Measurements from ENCODE around the gene LOXHD1. TPM values are rescaled to one million over a fixed set of nuclear protein-coding genes. Genes with fewer than 3 reads are reported as not detected.

Gene LOXHD1
- total RNA-seq, 4 donors from 2014 or later: 0.13 to 0.50 TPM; not detected in 2

DNA sequence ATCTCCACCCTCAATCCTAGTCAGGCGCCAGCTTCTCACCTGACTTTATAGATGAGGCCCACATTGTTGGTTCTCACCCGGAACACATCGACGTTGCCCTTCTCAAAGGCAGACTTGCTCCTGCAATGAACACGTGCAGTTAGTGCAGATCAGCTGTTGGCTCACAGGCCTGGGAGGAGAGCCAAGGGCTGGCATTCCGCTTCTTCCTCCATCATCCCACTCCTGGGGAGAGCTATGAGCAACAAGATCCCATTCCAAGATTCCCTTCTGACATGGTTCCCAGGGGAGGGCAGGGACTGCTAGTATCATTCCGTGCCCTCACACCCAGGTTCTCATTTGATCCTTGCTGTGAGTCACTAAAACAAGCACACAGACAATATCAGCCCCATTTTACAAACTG lies 15.1 kb downstream of the LOXHD1 start:
- 80% methylated on average over 7 of the region's 7 CpGs for WGBS
- TF ChIP-seq, protein P1, sequence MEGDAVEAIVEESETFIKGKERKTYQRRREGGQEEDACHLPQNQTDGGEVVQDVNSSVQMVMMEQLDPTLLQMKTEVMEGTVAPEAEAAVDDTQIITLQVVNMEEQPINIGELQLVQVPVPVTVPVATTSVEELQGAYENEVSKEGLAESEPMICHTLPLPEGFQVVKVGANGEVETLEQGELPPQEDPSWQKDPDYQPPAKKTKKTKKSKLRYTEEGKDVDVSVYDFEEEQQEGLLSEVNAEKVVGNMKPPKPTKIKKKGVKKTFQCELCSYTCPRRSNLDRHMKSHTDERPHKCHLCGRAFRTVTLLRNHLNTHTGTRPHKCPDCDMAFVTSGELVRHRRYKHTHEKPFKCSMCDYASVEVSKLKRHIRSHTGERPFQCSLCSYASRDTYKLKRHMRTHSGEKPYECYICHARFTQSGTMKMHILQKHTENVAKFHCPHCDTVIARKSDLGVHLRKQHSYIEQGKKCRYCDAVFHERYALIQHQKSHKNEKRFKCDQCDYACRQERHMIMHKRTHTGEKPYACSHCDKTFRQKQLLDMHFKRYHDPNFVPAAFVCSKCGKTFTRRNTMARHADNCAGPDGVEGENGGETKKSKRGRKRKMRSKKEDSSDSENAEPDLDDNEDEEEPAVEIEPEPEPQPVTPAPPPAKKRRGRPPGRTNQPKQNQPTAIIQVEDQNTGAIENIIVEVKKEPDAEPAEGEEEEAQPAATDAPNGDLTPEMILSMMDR (IDR thresholded peaks at IDR 0.05): no peak
- TF ChIP-seq POLR2A (IDR thresholded peaks at IDR 0.05; ENCODE audit: low read depth) (no peak), EP300 (IDR thresholded peaks at IDR 0.05) (no peak), POLR2AphosphoS5 (IDR thresholded peaks at IDR 0.05) (no peak)
- intact Hi-C loops (cut with DNase I): no loop called here
- Histone ChIP-seq H3K27ac (replicated peaks in 1 of 4) (no peak overlapping the region), H3K4me3 (no peak overlapping the region), H3K4me1 (no peaks in the 10 kb centered on the region), H3K27me3 (no peaks in the 10 kb centered on the region), H3K9me3 (no peaks in the 10 kb centered on the region), H3K36me3 (no peaks in the 10 kb centered on the region)
- DNase-seq (ENCODE audit: extremely low spot score): no peak

DNA sequence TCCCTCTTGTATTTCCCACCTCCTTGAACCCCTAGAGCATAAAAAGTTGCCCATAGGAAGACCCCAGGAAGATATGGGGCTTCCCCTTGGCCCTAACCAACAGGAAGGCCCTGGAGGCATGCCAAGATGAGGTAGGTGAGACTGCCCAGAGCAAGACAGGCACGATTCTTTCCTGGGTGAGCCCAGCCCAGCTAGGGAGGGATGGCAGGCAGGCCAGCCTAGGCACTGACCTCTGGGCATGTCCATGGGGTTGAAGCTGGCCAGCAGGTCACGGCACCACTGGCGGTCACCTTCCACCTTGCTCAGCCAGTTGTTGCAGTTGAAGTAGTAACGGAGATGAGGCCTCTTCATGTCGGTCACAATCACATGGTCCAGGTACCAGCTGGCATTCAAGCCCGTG lies 17.6 kb downstream of the LOXHD1 start:
- Histone ChIP-seq H3K27me3 (no peaks in the 10 kb centered on the region), H3K36me3 (no peaks in the 10 kb centered on the region), H3K9me3 (no peaks in the 10 kb centered on the region), H3K4me1 (no peaks in the 10 kb centered on the region), H3K27ac (replicated peaks in 1 of 4) (no peak overlapping the region), H3K4me3 (no peak overlapping the region)
- TF ChIP-seq POLR2A (IDR thresholded peaks at IDR 0.05; ENCODE audit: low read depth): no peak
- TF ChIP-seq POLR2AphosphoS5 (IDR thresholded peaks at IDR 0.05): no peak
- TF ChIP-seq, protein P1 (IDR thresholded peaks at IDR 0.05): no peak
- no peak for TF ChIP-seq EP300 (IDR thresholded peaks at IDR 0.05)
- no peak for DNase-seq (ENCODE audit: extremely low spot score)
- intact Hi-C loops (cut with DNase I): no loop called here
- 50% methylated on average over 1 of the region's 6 CpGs for WGBS

DNA sequence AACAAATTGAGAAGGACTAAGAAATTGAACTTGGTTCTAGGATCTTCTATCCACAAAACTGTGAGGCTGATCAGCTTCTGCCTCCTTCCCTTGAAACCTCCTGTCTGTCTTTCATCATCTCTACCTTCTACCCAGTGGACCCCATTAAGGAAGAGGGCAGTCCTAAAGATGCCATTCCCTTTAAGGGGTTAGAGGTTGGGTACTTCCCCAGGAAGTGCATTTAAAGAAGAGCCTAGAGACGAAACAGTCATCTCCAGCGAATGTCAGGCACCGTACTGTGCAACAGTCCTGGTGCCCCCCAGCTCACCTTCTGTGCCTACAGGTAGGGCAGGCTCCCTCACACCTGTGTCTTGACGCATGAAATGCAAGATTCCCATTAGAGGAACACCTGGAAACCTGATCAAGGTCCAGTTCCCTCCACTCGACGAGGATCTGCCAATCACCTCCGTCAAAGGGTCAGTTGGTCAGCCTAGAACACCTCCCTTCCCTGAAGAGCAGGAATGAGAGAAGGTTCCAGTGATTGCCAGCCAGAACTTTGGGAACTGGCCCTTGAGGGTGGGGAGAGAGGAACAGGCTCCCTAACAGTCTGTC lies 20.9 kb downstream of the LOXHD1 start:
- Histone ChIP-seq H3K4me1 (no peaks in the 10 kb centered on the region), H3K27ac (replicated peaks in 1 of 4) (no peak overlapping the region), H3K9me3 (peaks cover 0 to 6% (median 0%) of the 10 kb centered on the region in 4 donors), H3K4me3 (no peak overlapping the region), H3K36me3 (no peaks in the 10 kb centered on the region), H3K27me3 (no peaks in the 10 kb centered on the region)
- DNase-seq (ENCODE audit: extremely low spot score): no peak
- WGBS: 100% methylated on average over 3 of the region's 7 CpGs
- intact Hi-C loops (cut with DNase I): no loop called here
- TF ChIP-seq POLR2AphosphoS5 (IDR thresholded peaks at IDR 0.05) (no peak), EP300 (IDR thresholded peaks at IDR 0.05) (no peak)

DNA sequence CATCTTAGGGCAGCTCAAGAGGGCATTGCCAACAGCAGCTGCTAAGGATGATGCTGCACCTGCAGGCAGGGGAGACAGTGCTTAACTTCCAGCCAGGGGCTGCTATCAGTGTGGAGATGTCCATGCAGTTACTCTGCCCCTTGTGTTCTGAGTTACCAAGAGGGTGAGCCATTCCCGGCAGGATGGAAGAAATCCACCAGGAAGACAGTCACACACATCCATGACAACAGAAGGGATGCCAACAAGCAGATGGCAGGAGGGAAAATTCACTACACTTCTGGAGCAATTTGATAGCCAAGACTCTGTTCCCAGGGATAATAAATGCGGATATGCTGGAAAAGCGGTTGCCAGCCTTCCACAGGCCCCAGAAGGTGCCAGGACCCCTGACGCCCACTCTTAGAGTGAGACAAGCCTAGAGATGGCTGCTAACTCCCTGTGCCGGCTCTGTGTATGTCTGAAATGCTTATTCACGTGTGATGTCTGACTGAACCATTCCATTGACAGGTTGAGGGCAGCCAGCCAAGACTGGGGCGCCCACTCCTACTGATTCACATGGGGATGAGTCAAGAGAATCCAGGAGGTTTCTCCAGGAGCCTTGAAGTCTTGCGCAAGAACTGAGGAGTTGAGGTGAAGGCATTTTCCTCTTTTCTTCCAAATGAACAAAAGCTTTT lies 24.5 kb downstream of the LOXHD1 start:
- 95% methylated on average over 7 of the region's 8 CpGs for WGBS
- Histone ChIP-seq H3K9me3 (peaks cover 0 to 6% (median 0%) of the 10 kb centered on the region in 4 donors), H3K4me1 (no peaks in the 10 kb centered on the region), H3K4me3 (no peak overlapping the region), H3K27ac (replicated peaks in 1 of 4) (no peak overlapping the region), H3K27me3 (peaks cover 0 to 6% (median 2%) of the 10 kb centered on the region in 4 donors), H3K36me3 (no peaks in the 10 kb centered on the region)
- intact Hi-C loops (cut with DNase I): no loop called here
- no peak for DNase-seq (ENCODE audit: extremely low spot score)
- TF ChIP-seq POLR2AphosphoS5 (IDR thresholded peaks at IDR 0.05) (no peak), POLR2A (IDR thresholded peaks at IDR 0.05; ENCODE audit: low read depth) (no peak), EP300 (IDR thresholded peaks at IDR 0.05) (no peak)
- TF ChIP-seq, protein P1 (IDR thresholded peaks at IDR 0.05): no peak

DNA sequence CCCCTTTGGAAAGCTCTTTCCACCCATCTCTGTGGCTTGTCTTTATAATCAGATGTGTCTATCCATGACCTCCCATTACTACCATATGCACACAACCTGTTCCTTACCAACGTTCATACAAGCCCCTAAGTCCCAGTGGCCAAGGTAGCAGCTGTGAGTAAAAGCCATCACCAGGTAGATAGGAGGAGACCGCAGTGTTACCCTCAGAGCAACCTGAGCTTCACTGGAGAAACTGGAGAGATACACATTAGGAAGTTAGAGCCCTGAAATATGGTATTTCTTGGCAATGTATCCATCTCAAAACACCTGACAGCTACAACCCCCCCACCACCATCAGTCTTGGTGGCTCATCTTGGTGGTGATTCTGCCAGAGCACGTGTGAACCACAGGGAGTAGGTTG lies 26.0 kb downstream of the LOXHD1 start:
- peak; percentile 75 for DNase-seq (ENCODE audit: extremely low spot score)
- H3K27ac ChIP-seq (replicated peaks in 1 of 4): no peak overlapping the region
- H3K36me3 ChIP-seq: no peaks in the 10 kb centered on the region
- H3K4me3 ChIP-seq: no peak overlapping the region
- H3K9me3 ChIP-seq: peaks cover 0 to 6% (median 0%) of the 10 kb centered on the region in 4 donors
- H3K4me1 ChIP-seq: no peaks in the 10 kb centered on the region
- H3K27me3 ChIP-seq: peaks cover 0 to 6% (median 2%) of the 10 kb centered on the region in 4 donors
- TF ChIP-seq, protein P1 (IDR thresholded peaks at IDR 0.05): no peak
- TF ChIP-seq EP300 (IDR thresholded peaks at IDR 0.05) (no peak), POLR2AphosphoS5 (IDR thresholded peaks at IDR 0.05) (no peak), POLR2A (IDR thresholded peaks at IDR 0.05; ENCODE audit: low read depth) (no peak)
- intact Hi-C loops (cut with DNase I): no loop called here
- 73% methylated on average over 3 of the region's 3 CpGs for WGBS
